HepG2 (cell line): ENCODE data around the gene MAFF. TPM values are rescaled to one million over a fixed set of nuclear protein-coding genes. Genes with fewer than 3 reads are reported as not detected.
A peak's percentile ranks its signal among the peaks of the same experiment; 100 is the strongest.

Experiments used
- ATF7-NPFF ChIP-seq: sonication (generic); formaldehyde crosslinking; IDR thresholded peaks from 2 replicates; pipeline ENCODE4 v1.8.1; 2023; ENCODE audit warnings: mild to moderate bottlenecking, low read depth, missing genetic modification reagents, moderate library complexity
- FOSL2 ChIP-seq: sonication (generic); formaldehyde crosslinking; IDR thresholded peaks from 2 replicates; pipeline ENCODE4 v1.4.0; 2020; ENCODE audit warnings: missing genetic modification reagents
- FOXK1 ChIP-seq: sonication (generic); formaldehyde crosslinking; IDR thresholded peaks from 2 replicates; pipeline ENCODE4 v1.4.0; 2020; ENCODE audit warnings: low read depth, missing genetic modification reagents, borderline replicate concordance
- HNRNPK ChIP-seq: fragments of 200-400 bp; formaldehyde crosslinking; IDR thresholded peaks from 2 replicates; pipeline ENCODE4 v1.6.1; 2018; ENCODE audit warnings: low read length, low read depth, moderate library complexity, mild to moderate bottlenecking; ENCODE audit not compliant: poor library complexity, severe bottlenecking
- HOXA9 ChIP-seq: sonication (generic); formaldehyde crosslinking; IDR thresholded peaks from 2 replicates; pipeline ENCODE4 v1.8.1; 2022; ENCODE audit warnings: missing genetic modification reagents, mild to moderate bottlenecking, moderate library complexity, borderline replicate concordance
- KLF12 ChIP-seq: sonication (generic); formaldehyde crosslinking; IDR thresholded peaks from 2 replicates; pipeline ENCODE4 v1.4.0; 2020; ENCODE audit warnings: missing genetic modification reagents, borderline replicate concordance
- PBX3 ChIP-seq: sonication (generic); formaldehyde crosslinking; IDR thresholded peaks from 2 replicates; pipeline ENCODE4 v1.8.1; 2023; ENCODE audit warnings: missing genetic modification reagents, inconsistent platforms, borderline replicate concordance
- THYN1 ChIP-seq: sonication (generic); formaldehyde crosslinking; IDR thresholded peaks from 2 replicates; pipeline ENCODE4 v1.8.1; 2023; ENCODE audit warnings: low read depth, mild to moderate bottlenecking, moderate library complexity, missing genetic modification reagents, borderline replicate concordance
- ZBTB44 ChIP-seq: sonication (generic); formaldehyde crosslinking; IDR thresholded peaks from 2 replicates; pipeline ENCODE4 v1.4.0; 2020; ENCODE audit warnings: missing genetic modification reagents
- ZFP91 ChIP-seq: sonication (generic); formaldehyde crosslinking; IDR thresholded peaks from 2 replicates; pipeline ENCODE4 v1.9.0; 2022; ENCODE audit warnings: missing genetic modification reagents, mild to moderate bottlenecking, borderline replicate concordance
- ZNF34 ChIP-seq: sonication (generic); formaldehyde crosslinking; IDR thresholded peaks from 2 replicates; pipeline ENCODE4 v1.4.0; 2020; ENCODE audit warnings: mild to moderate bottlenecking, missing genetic modification reagents, borderline replicate concordance
- ZNF503 ChIP-seq: sonication (generic); formaldehyde crosslinking; IDR thresholded peaks from 2 replicates; pipeline ENCODE4 v1.4.0; 2020; ENCODE audit warnings: missing genetic modification reagents
- ZNF687 ChIP-seq: sonication (generic); formaldehyde crosslinking; IDR thresholded peaks from 2 replicates; pipeline ENCODE4 v1.5.1; 2020; ENCODE audit warnings: mild to moderate bottlenecking, missing genetic modification reagents, moderate library complexity
- ZNF782 ChIP-seq: sonication (generic); formaldehyde crosslinking; IDR thresholded peaks from 2 replicates; pipeline ENCODE4 v1.4.0; 2020; ENCODE audit warnings: missing genetic modification reagents, mild to moderate bottlenecking, borderline replicate concordance
- ZNF878 ChIP-seq: sonication (generic); formaldehyde crosslinking; IDR thresholded peaks from 2 replicates; pipeline ENCODE4 v1.8.1; 2023; ENCODE audit warnings: mild to moderate bottlenecking, missing genetic modification reagents, moderate library complexity
- ZSCAN20 ChIP-seq: sonication (generic); formaldehyde crosslinking; IDR thresholded peaks from 2 replicates; pipeline ENCODE4 v1.4.0; 2020; ENCODE audit warnings: missing genetic modification reagents, mild to moderate bottlenecking, borderline replicate concordance
- polyA plus RNA-seq, 8 experiments: library from polyadenylated mRNA; depleted of rRNA in 3 of 8; stranded (reverse) in 7 of 8; unstranded in 1 of 8; fragments of >200 nt; fragmentation: Illumina TruSeq in 4 of 8; extraction: Trizol in 4 of 8; gene quantifications; 2 replicates each; pipeline versions ENCODE4 v1.2.1 to v1.2.3, GENCODE V29; 2011 to 2016; ENCODE audit warnings: low read depth in 4 of 8, missing spikeins in 1 of 8, mixed read lengths in 1 of 8; ENCODE audit not compliant: insufficient read depth in 1 of 8
- total RNA-seq, 5 experiments: library from RNA; depleted of rRNA; stranded (reverse); fragments of >200 nt; fragmentation: Illumina TruSeq; extraction: Trizol; gene quantifications; 2 replicates each; pipeline ENCODE4 v1.2.3, GENCODE V29; 2016; ENCODE audit warnings: low read depth in 1 of 5

MAFF gene
- total and polyA plus RNA-seq, 2 of the 13 experiments (the other 11 are each of a cell fraction or from before 2014, with no cell fraction given): 5.4 to 14.3 TPM

GRCh38 chr22:38201711-38202436, at the start of gene MAFF (continued):
- TF ChIP-seq ZNF503 (CRISPR knock-in tag): peak; percentile 22; the same call in 1 of the 2 replicates
- peak; percentile 94 for TF ChIP-seq FOSL2 (CRISPR knock-in tag)
- TF ChIP-seq HOXA9 (CRISPR knock-in tag): 0 out of 2 replicates have a peak, but pooled peaks have one; percentile 16
- peak; percentile 39 for TF ChIP-seq ZNF687 (CRISPR knock-in tag)
- peak; percentile 36; the same call in 1 of the 2 replicates for TF ChIP-seq ATF7-NPFF
- TF ChIP-seq ZNF878 (CRISPR knock-in tag): no peak
- peak; percentile 68; the same call in 1 of the 2 replicates for TF ChIP-seq ZBTB44 (CRISPR knock-in tag)
- no peak for TF ChIP-seq THYN1 (CRISPR knock-in tag)
- peak; percentile 34; the same call in 1 of the 2 replicates for TF ChIP-seq ZFP91 (CRISPR knock-in tag)
- peak; percentile 29 for TF ChIP-seq HNRNPK
- 0 out of 2 replicates have a peak, but pooled peaks have one; percentile 19 for TF ChIP-seq ZNF34 (CRISPR knock-in tag)
- no peak for TF ChIP-seq KLF12
- peak; percentile 95; the same call in 1 of the 2 replicates for TF ChIP-seq ZSCAN20
- no peak for TF ChIP-seq PBX3 (CRISPR knock-in tag)
- TF ChIP-seq ZNF782: 0 out of 2 replicates have a peak, but pooled peaks have one; percentile 24
- no peak for TF ChIP-seq FOXK1 (CRISPR knock-in tag)
